ENCODE measurements around the gene TMED1. TPM values are rescaled to one million over a fixed set of nuclear protein-coding genes. Genes with fewer than 3 reads are reported as not detected.

Gene TMED1
- total RNA-seq, 1 donor = 43.1 TPM

- peak; percentile 68 for DNase-seq (ENCODE audit: insufficient read length, low spot score, missing footprints)
- Histone ChIP-seq H4K20me1 (ENCODE audit: insufficient read depth, low read length) (peaks cover 2% of the 10 kb centered on the region), H3K4me3 (ENCODE audit: insufficient read depth, low read length) (no peak overlapping the region), H2AFZ (ENCODE audit: low read length) (no peak overlapping the region), H3K79me2 (ENCODE audit: insufficient read depth, low read length) (no peaks in the 10 kb centered on the region), H3K4me1 (ENCODE audit: insufficient read depth, low read length) (peaks cover 5% of the 10 kb centered on the region), H3K36me3 (ENCODE audit: insufficient read depth, low read length) (peaks cover 42% of the 10 kb centered on the region), H3K27ac (ENCODE audit: low read depth, low read length) (no peak overlapping the region), H3K9me3 (ENCODE audit: low read depth, low read length) (no peaks in the 10 kb centered on the region), H3K27me3 (ENCODE audit: insufficient read depth, low read length) (no peaks in the 10 kb centered on the region), H3K4me2 (ENCODE audit: insufficient read depth, low read length) (no peak overlapping the region)
- no peak for TF ChIP-seq CTCF (IDR thresholded peaks at IDR 0.05; ENCODE audit: extremely low read depth, low read depth, low read length)
Measured at GRCh38 chr19:10830931-10831779, 4.9 kb downstream of the TMED1 start.

- Histone ChIP-seq H3K27ac (ENCODE audit: low read depth, low read length) (no peak overlapping the region), H3K27me3 (ENCODE audit: insufficient read depth, low read length) (no peaks in the 10 kb centered on the region), H3K4me3 (ENCODE audit: insufficient read depth, low read length) (no peak overlapping the region), H3K4me2 (ENCODE audit: insufficient read depth, low read length) (no peak overlapping the region), H3K9me3 (ENCODE audit: low read depth, low read length) (no peaks in the 10 kb centered on the region), H3K36me3 (ENCODE audit: insufficient read depth, low read length) (peaks cover 46% of the 10 kb centered on the region), H3K79me2 (ENCODE audit: insufficient read depth, low read length) (no peaks in the 10 kb centered on the region), H3K4me1 (ENCODE audit: insufficient read depth, low read length) (peaks cover 5% of the 10 kb centered on the region), H2AFZ (ENCODE audit: low read length) (no peak overlapping the region), H4K20me1 (ENCODE audit: insufficient read depth, low read length) (peaks cover 2% of the 10 kb centered on the region)
- peak; percentile 47 for DNase-seq (ENCODE audit: insufficient read length, low spot score, missing footprints)
- no peak for TF ChIP-seq CTCF (IDR thresholded peaks at IDR 0.05; ENCODE audit: extremely low read depth, low read depth, low read length)
Measured at GRCh38 chr19:10830370-10830769, 5.6 kb downstream of the TMED1 start.

DNA sequence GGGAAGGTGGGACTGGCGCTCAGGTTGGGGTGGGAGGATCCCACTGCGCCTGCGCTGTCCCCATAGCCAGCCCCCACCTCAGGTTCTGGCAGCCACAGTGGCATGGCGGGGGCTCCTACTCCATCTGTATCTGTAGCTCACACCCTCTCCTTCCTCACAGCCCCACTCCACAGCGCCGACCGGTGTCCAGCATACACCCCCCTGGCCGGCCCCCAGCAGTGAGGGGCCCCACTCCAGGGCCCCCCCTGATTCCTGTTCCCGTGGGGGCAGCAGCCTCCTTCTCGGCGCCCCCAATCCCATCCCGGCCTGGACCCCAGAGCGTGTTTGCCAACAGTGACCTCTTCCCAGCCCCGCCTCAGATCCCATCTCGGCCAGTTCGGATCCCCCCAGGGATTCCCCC lies 6.0 kb downstream of the TMED1 start:
- Histone ChIP-seq H3K9me3 (ENCODE audit: low read depth, low read length) (no peaks in the 10 kb centered on the region), H4K20me1 (ENCODE audit: insufficient read depth, low read length) (peaks cover 2% of the 10 kb centered on the region), H3K36me3 (ENCODE audit: insufficient read depth, low read length) (peaks cover 48% of the 10 kb centered on the region)

More for the DNA sequence above, 6.0 kb downstream of the TMED1 start:
- Histone ChIP-seq H3K79me2 (ENCODE audit: insufficient read depth, low read length) (no peaks in the 10 kb centered on the region), H3K4me3 (ENCODE audit: insufficient read depth, low read length) (no peak overlapping the region), H3K27ac (ENCODE audit: low read depth, low read length) (no peak overlapping the region), H3K4me1 (ENCODE audit: insufficient read depth, low read length) (peaks cover under 1% of the 10 kb centered on the region), H2AFZ (ENCODE audit: low read length) (no peak overlapping the region), H3K27me3 (ENCODE audit: insufficient read depth, low read length) (no peaks in the 10 kb centered on the region), H3K4me2 (ENCODE audit: insufficient read depth, low read length) (no peak overlapping the region)
- TF ChIP-seq CTCF (IDR thresholded peaks at IDR 0.05; ENCODE audit: extremely low read depth, low read depth, low read length) = no peak
- peak; percentile 32 for DNase-seq (ENCODE audit: insufficient read length, low spot score, missing footprints)
